ENCODE results near the gene FRMPD2. TPM values are rescaled to one million over a fixed set of nuclear protein-coding genes. Genes with fewer than 3 reads are reported as not detected.

FRMPD2 gene
- total and polyA plus RNA-seq, 2 of the 4 experiments (the other 2 are of a cell fraction): 0.18 TPM; not detected in 1

DNA sequence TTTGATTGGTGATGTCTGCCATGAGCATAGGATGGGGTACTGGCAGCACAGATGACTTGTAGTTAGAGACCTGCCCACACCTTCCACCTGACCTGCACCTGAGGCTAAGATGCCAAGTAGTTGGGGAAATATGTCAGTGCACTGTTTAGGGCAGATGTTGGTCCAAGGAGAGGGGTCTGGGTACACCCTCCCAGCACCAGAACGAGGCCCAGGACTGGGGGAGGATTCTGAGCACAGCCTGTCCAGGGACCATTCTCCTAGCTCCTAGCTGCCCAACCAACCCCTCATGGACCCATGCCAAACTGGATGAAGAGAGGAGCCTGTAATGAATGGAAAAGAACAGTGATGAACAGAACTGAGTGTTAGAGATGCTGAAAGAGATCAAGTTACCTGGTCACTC, 28.0 kb downstream of the FRMPD2 start:
- Histone ChIP-seq H2BK15ac (ENCODE audit: low read depth, low read length) (no peak overlapping the region), H4K5ac (ENCODE audit: low read depth, low read length) (no peak overlapping the region), H3K9me1 (ENCODE audit: insufficient read depth, low read length) (no peaks in the 10 kb centered on the region), H3K9me3 (ENCODE audit: control insufficient read depth, insufficient read depth, low read length) (no peaks in the 10 kb centered on the region), H3K27ac (ENCODE audit: insufficient read depth, low read length) (no peak overlapping the region), H2AK5ac (ENCODE audit: low read depth, low read length) (no peak overlapping the region), H2BK120ac (ENCODE audit: low read depth, low read length) (no peak overlapping the region), H3K4me3 (ENCODE audit: insufficient read depth, low read depth, low read length) (no peak overlapping the region), H2AFZ (replicated peaks; ENCODE audit: low read length, poor library complexity) (no peak overlapping the region), H2BK20ac (ENCODE audit: low read depth, low read length) (no peak overlapping the region), H3K4ac (ENCODE audit: low read depth, low read length) (no peak overlapping the region), H3K23ac (ENCODE audit: low read depth, low read length) (no peak overlapping the region), H3K36me3 (ENCODE audit: control insufficient read depth, insufficient read depth, low read length) (no peaks in the 10 kb centered on the region), H3K79me1 (ENCODE audit: low read depth in 1 of 2, low read length in 2 of 2) (no peaks in the 10 kb centered on the region), H3K9ac (ENCODE audit: low read depth, low read length) (no peak overlapping the region), H3K4me1 (ENCODE audit: control insufficient read depth, insufficient read depth, low read length) (peaks cover 1% of the 10 kb centered on the region; the same call in 1 of the 2 replicates), H3K56ac (ENCODE audit: extremely low read depth, insufficient read depth, low read length) (no peak overlapping the region), H4K91ac (ENCODE audit: insufficient read depth, low read depth, low read length) (no peak overlapping the region), H4K20me1 (ENCODE audit: insufficient read depth, low read length) (no peaks in the 10 kb centered on the region), H3K4me2 (ENCODE audit: low read depth, low read length) (no peak overlapping the region), H2BK5ac (ENCODE audit: low read depth, low read length, poor library complexity, severe bottlenecking) (no peak overlapping the region), H3K18ac (ENCODE audit: low read depth, low read length) (no peak overlapping the region), H3K27me3 (ENCODE audit: control insufficient read depth, insufficient read depth, low read length) (peaks cover 19% of the 10 kb centered on the region), H3K14ac (replicated peaks; ENCODE audit: low read depth, low read length) (no peak overlapping the region), H2AK9ac (replicated peaks; ENCODE audit: low read depth, low read length, poor library complexity) (no peak overlapping the region), H4K8ac (ENCODE audit: low read depth in 2 of 2, low read length in 2 of 2) (no peak overlapping the region)
- no peak for DNase-seq
- WGBS, 2 experiments (ENCODE audit: extremely low coverage in 2 of 2, insufficient read length in 1 of 2): no CpG with 5 or more reads among the region's 1 CpG
- dilution Hi-C loops (cut with HindIII; ENCODE audit: low sequenced_read_pairs, unreplicated experiment) (no loop called here), intact Hi-C loops (cut with micrococcal nuclease) (no loop called here), in situ Hi-C loops (cut with MboI; ENCODE audit: low sequenced_read_pairs) (no loop called here)
- TF ChIP-seq, protein P1, sequence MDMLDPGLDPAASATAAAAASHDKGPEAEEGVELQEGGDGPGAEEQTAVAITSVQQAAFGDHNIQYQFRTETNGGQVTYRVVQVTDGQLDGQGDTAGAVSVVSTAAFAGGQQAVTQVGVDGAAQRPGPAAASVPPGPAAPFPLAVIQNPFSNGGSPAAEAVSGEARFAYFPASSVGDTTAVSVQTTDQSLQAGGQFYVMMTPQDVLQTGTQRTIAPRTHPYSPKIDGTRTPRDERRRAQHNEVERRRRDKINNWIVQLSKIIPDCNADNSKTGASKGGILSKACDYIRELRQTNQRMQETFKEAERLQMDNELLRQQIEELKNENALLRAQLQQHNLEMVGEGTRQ (IDR thresholded peaks at IDR 0.05; ENCODE audit: low read depth, low read length): no peak
- no peak for TF ChIP-seq SMC3 (IDR thresholded peaks at IDR 0.05; ENCODE audit: low read depth, low read length)
- no peak for TF ChIP-seq MAFK (IDR thresholded peaks at IDR 0.05; ENCODE audit: low read depth, low read length)
- no peak for TF ChIP-seq MAZ (IDR thresholded peaks at IDR 0.05; ENCODE audit: borderline replicate concordance, low read depth, low read length)
- TF ChIP-seq BHLHE40 (IDR thresholded peaks at IDR 0.05; ENCODE audit: low read depth, low read length): no peak
- TF ChIP-seq MXI1 (IDR thresholded peaks at IDR 0.05; ENCODE audit: borderline replicate concordance, low read depth, low read length): no peak
- TF ChIP-seq FOS (IDR thresholded peaks at IDR 0.05; ENCODE audit: low read depth, low read length): no peak
- TF ChIP-seq RCOR1 (IDR thresholded peaks at IDR 0.05; ENCODE audit: insufficient replicate concordance, low read length): no peak
- TF ChIP-seq RFX5 (IDR thresholded peaks at IDR 0.05; ENCODE audit: low read depth, low read length): no peak
- no peak for TF ChIP-seq POLR2A (IDR thresholded peaks at IDR 0.05; ENCODE audit: low read depth, low read length)
- TF ChIP-seq, protein P2, sequence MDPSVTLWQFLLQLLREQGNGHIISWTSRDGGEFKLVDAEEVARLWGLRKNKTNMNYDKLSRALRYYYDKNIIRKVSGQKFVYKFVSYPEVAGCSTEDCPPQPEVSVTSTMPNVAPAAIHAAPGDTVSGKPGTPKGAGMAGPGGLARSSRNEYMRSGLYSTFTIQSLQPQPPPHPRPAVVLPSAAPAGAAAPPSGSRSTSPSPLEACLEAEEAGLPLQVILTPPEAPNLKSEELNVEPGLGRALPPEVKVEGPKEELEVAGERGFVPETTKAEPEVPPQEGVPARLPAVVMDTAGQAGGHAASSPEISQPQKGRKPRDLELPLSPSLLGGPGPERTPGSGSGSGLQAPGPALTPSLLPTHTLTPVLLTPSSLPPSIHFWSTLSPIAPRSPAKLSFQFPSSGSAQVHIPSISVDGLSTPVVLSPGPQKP (IDR thresholded peaks at IDR 0.05; ENCODE audit: borderline replicate concordance, low read depth, low read length): no peak
- TF ChIP-seq, protein P3, sequence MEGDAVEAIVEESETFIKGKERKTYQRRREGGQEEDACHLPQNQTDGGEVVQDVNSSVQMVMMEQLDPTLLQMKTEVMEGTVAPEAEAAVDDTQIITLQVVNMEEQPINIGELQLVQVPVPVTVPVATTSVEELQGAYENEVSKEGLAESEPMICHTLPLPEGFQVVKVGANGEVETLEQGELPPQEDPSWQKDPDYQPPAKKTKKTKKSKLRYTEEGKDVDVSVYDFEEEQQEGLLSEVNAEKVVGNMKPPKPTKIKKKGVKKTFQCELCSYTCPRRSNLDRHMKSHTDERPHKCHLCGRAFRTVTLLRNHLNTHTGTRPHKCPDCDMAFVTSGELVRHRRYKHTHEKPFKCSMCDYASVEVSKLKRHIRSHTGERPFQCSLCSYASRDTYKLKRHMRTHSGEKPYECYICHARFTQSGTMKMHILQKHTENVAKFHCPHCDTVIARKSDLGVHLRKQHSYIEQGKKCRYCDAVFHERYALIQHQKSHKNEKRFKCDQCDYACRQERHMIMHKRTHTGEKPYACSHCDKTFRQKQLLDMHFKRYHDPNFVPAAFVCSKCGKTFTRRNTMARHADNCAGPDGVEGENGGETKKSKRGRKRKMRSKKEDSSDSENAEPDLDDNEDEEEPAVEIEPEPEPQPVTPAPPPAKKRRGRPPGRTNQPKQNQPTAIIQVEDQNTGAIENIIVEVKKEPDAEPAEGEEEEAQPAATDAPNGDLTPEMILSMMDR (conservative IDR thresholded peaks at IDR 0.05; ENCODE audit: low read depth, low read length): no peak
- no TSS peak for BruUV-seq (replicated peaks)
- ChIA-PET POLR2A (ENCODE audit: unreplicated experiment) (no interaction called here), CTCF (interaction anchor here (0.7 kb wide), 1 partner anchor 14 kb away, joined by 3 read pairs; no protein-coding TSS in a partner anchor)
- ATAC-seq (ENCODE audit: low read depth): no peak
